ENCODE results near the gene TMPRSS11E. TPM values are rescaled to one million over a fixed set of nuclear protein-coding genes. Genes with fewer than 3 reads are reported as not detected.
"Not testable (repeated sequence)": the region's sequence is repeated elsewhere in the genome, so short reads cannot be mapped to it uniquely, and the experiment has no call there.

The TMPRSS11E gene
- total RNA-seq, 1 donor: not detected

DNA sequence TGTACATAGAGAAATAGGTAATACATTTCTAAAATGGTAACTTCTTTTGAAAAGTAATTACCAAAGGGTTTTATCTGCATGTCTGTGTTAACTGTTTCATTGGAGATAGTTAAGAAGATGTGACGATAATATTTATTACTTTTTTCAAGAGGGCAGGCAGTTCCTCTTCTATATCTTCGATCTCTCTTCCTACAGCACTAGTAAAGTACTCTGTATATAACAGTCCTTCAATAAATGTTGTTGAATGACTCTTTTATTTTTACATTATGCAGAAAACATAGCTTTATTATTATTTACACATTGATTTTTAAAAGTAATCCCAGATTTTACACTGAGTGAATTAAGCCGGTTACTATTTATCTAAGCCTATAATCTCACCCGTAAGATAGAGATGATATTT, 51.8 kb downstream of the TMPRSS11E start:
- TF ChIP-seq, protein P1, sequence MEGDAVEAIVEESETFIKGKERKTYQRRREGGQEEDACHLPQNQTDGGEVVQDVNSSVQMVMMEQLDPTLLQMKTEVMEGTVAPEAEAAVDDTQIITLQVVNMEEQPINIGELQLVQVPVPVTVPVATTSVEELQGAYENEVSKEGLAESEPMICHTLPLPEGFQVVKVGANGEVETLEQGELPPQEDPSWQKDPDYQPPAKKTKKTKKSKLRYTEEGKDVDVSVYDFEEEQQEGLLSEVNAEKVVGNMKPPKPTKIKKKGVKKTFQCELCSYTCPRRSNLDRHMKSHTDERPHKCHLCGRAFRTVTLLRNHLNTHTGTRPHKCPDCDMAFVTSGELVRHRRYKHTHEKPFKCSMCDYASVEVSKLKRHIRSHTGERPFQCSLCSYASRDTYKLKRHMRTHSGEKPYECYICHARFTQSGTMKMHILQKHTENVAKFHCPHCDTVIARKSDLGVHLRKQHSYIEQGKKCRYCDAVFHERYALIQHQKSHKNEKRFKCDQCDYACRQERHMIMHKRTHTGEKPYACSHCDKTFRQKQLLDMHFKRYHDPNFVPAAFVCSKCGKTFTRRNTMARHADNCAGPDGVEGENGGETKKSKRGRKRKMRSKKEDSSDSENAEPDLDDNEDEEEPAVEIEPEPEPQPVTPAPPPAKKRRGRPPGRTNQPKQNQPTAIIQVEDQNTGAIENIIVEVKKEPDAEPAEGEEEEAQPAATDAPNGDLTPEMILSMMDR (IDR thresholded peaks at IDR 0.05; ENCODE audit: insufficient read depth, low read length): no peak
- DNase-seq (ENCODE audit: low read depth): no peak
- no peak overlapping the region for H3K4me3 ChIP-seq (ENCODE audit: low read depth, low read length)

DNA sequence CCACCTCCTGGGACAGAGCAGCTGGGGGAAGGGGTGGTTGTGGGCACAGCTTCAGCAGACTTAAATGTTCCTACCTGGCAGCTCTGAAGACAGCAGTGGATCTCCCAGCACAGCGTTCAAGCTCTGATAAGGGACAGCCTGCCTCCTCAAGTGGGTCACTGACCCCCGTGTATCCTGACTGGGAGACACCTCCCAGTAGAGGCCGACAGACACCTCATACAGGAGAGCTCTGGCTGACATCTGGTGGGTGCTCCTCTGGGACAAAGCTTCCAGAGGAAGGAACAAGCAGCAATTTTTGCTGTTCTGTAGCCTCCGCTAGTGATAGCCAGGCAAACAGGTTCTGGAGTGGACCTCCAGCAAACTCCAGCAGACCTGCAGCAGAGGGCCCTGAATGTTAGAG, 56.2 kb downstream of the TMPRSS11E start:
- not testable (repeated sequence) for H3K4me3 ChIP-seq (ENCODE audit: low read depth, low read length); DNase-seq (ENCODE audit: low read depth)

DNA sequence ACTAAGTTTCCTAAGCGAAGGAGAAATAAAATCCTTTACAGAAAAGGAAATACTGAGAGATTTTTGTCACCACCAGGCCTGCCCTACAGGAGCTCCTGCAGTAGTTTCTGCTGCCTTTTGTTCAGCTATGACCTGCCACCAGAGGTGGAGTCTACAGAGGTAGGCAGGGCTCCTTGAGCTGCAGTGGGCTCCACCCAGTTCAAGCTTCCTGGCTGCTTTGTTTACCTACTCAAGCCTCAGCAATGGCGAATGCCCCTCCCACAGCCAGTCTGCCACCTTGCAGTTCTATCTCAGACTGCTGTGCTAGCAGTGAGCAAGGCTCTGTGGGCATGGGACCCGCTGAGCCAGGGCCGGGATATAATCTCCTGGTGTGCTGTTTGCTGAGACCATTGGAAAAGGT, 57.6 kb downstream of the TMPRSS11E start:
- not testable (repeated sequence) for H3K4me3 ChIP-seq (ENCODE audit: low read depth, low read length); DNase-seq (ENCODE audit: low read depth)

DNA sequence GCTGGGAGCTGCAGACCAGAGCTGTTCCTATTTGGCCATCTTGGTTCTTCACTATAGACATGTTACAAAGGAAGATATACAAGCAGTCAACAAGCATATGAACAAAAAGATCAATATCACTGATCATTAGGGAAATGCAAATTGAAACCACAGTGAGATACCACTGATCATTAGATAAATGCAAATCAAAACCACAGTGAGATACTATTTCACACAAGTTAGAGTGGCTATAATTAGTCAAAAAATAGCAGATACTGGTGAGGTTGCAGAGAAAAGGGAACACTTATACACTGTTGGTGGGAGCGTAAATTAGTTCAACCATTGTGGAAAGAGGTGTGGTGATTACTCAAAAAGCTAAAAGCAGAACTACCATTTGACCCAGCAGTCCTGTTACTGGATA, 58.2 kb downstream of the TMPRSS11E start:
- H3K4me3 ChIP-seq (ENCODE audit: low read depth, low read length); DNase-seq (ENCODE audit: low read depth): not testable (repeated sequence)

DNA sequence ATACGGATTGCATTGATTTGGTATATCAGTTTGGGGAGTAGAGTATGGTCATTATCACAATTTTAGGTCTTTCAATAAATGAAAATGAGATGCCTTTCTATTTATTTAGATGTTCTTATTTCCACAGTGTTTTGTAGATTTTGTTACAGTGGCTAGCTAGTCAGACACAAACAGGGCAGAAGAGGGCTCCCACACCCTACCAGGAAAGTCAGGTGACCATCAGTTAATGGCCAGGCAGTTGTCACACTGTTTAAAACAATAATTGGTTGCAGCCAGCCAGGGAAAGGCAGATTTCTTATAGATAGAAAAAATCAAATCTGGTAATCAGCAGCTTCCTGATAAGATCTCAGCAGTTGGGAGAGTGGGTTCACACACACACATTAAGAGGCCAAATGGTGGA, 71.6 kb downstream of the TMPRSS11E start:
- TF ChIP-seq, protein P1 (IDR thresholded peaks at IDR 0.05; ENCODE audit: insufficient read depth, low read length): no peak
- no peak overlapping the region for H3K4me3 ChIP-seq (ENCODE audit: low read depth, low read length)
- DNase-seq (ENCODE audit: low read depth): no peak

DNA sequence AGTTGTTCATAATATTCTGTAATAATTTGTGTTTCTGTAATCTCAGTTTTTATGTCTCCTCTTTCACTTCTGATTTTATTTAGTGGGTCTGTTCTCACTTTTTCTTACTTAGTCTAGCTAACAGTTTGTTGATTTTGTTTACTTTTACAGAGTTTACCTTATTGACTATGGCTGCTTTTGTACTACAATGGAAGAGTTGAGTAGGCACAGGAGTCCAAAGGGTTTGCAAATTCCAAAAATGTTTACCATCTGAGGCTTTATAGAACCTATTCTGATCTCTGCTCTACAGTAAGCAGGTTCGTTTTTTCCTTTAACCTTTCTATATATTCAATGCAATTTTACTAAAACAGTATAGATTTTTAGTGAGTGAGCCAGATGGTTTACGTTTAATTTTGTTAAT, 73.7 kb downstream of the TMPRSS11E start:
- DNase-seq (ENCODE audit: low read depth): no peak
- H3K4me3 ChIP-seq (ENCODE audit: low read depth, low read length): no peak overlapping the region
- TF ChIP-seq, protein P1 (IDR thresholded peaks at IDR 0.05; ENCODE audit: insufficient read depth, low read length): no peak

DNA sequence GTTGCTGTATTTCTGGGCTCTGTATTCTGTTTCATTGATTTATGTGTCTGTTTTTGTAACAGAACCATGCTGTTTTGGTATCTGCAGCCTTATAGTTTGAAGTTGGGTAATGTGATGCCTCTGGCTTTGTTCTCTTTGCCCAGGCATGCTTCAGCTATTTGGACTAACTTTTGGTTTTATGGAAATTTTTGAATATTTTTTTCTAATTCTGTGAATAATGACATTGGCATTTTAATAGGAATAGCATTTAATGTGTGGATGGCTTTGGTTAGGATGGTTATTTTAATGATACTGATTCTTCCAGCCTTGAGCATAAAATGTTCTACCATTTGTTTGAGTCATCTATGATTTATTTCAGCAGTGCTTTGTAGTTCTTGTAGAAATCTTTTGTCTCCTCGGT, 75.0 kb downstream of the TMPRSS11E start:
- DNase-seq (ENCODE audit: low read depth); H3K4me3 ChIP-seq (ENCODE audit: low read depth, low read length): not testable (repeated sequence)

DNA sequence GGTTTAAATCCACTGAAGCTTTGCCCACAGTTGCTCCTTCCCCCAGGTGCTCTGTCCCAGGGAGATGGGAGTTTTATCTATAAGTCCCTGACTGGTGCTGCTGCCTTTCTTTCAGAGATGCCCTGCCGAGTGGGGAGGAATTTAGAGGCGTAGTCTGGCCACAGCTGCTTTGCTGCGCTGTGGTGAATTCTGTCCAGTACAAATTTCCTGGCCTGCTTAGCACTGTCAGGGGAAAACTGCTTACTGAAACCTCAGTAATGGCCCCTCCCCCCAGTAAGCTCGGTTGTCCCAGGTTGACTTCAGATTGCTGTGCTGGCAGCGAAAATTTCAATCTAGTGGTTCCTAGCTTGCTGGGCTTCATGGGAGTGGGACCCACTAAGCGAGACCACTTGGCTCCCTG, 88.7 kb downstream of the TMPRSS11E start:
- H3K4me3 ChIP-seq (ENCODE audit: low read depth, low read length): no peak overlapping the region
- TF ChIP-seq, protein P1 (IDR thresholded peaks at IDR 0.05; ENCODE audit: insufficient read depth, low read length): no peak
- DNase-seq (ENCODE audit: low read depth): no peak

DNA sequence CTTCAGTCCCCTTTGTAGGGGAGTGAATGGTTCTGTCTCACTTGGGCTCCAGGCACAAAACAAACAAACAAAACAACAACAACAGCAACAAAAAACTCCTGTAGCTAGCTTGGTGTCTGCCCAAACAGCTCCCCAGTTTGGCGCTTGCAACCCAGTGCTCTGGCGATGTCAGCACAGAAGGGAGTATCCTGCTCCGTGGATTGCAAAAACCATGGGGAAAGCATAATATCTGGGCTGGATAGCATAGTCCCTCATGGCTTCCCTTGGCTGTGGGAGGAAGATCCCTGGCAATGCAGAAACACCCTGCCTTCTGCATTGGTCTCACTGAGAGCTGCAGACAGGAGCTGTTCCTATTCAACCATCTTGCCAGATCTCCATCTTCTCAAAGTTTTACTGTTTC, 89.1 kb downstream of the TMPRSS11E start:
- TF ChIP-seq, protein P1 (IDR thresholded peaks at IDR 0.05; ENCODE audit: insufficient read depth, low read length): no peak
- DNase-seq (ENCODE audit: low read depth): no peak
- H3K4me3 ChIP-seq (ENCODE audit: low read depth, low read length): no peak overlapping the region

DNA sequence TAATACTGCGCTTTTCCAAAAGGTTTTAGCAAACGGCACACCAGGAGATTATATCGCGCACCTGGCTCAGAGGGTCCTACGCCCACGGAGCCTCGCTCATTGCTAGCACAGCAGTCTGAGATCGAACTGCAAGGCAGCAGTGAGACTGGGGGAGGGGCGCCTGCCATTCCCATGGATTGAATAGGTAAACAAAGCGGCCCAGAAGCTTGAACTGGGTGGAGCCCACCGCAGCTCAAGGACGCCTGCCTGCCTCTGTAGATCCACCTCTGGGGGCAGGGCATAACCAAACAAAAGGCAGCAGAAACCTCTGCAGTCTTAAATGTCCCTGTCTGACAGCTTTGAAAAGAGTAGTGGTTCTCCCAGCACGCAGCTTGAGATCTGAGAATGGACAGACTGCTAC, 95.5 kb downstream of the TMPRSS11E start:
- H3K4me3 ChIP-seq (ENCODE audit: low read depth, low read length); DNase-seq (ENCODE audit: low read depth): not testable (repeated sequence)
